NCI-H526 (cell line): ENCODE results near the gene ZNF500.
"Not testable (repeated sequence)": the region's sequence is repeated elsewhere in the genome, so short reads cannot be mapped to it uniquely, and the experiment has no call there.

Experiments
- DNase-seq, 2 experiments: peaks; one replicate each; lab custom pipeline; 2025; lab: John Stamatoyannopoulos, UW

Gene ZNF500

GRCh38 chr16:4796982-4797804 is 30.2 kb upstream of the ZNF500 start:
- no peak for DNase-seq

- no peak for DNase-seq
Measured at GRCh38 chr16:4795828-4796572, 29.0 kb upstream of the ZNF500 start.

GRCh38 chr16:4795181-4795827 is 28.3 kb upstream of the ZNF500 start, which contains the start of gene SMIM22:
Gene SMIM22 (plus strand): TSS chr16:4795369. CDS start chr16:4795735, 366 bp downstream.
- peak; percentile 41 to 70 for DNase-seq

GRCh38 chr16:4792951-4793513 is 26.1 kb upstream of the ZNF500 start:
- DNase-seq: no peak

- DNase-seq: no peak
Measured at GRCh38 chr16:4790871-4791270, 23.9 kb upstream of the ZNF500 start.

- no peak for DNase-seq
Measured at GRCh38 chr16:4790261-4790660, 23.3 kb upstream of the ZNF500 start.

GRCh38 chr16:4788910-4789309 is 21.9 kb upstream of the ZNF500 start:
- no peak for DNase-seq

- DNase-seq: no peak
Measured at GRCh38 chr16:4788489-4788889, 21.5 kb upstream of the ZNF500 start.

- no peak for DNase-seq
Measured at GRCh38 chr16:4787627-4788482, 20.9 kb upstream of the ZNF500 start, which contains the start of gene SEPTIN12. Gene SEPTIN12 (minus strand): TSS chr16:4788345. CDS start chr16:4787645, 700 bp downstream.

- no peak for DNase-seq
Measured at GRCh38 chr16:4787068-4787467, 20.1 kb upstream of the ZNF500 start.

GRCh38 chr16:4785758-4786433 is 18.9 kb upstream of the ZNF500 start:
- no peak for DNase-seq

- not testable (repeated sequence) for DNase-seq
Measured at GRCh38 chr16:4784444-4784987, 17.6 kb upstream of the ZNF500 start.

GRCh38 chr16:4783951-4784336 is 17.0 kb upstream of the ZNF500 start:
- DNase-seq: no peak

GRCh38 chr16:4783251-4783950 is 16.4 kb upstream of the ZNF500 start:
- DNase-seq: no peak

GRCh38 chr16:4780235-4780634 is 13.3 kb upstream of the ZNF500 start:
- DNase-seq: no peak

GRCh38 chr16:4778050-4778392 is 11.1 kb upstream of the ZNF500 start:
- DNase-seq: no peak

- no peak for DNase-seq
Measured at GRCh38 chr16:4777339-4778049, 10.5 kb upstream of the ZNF500 start.

GRCh38 chr16:4776141-4776705 is 9.3 kb upstream of the ZNF500 start:
- no peak for DNase-seq

- DNase-seq: no peak
Measured at GRCh38 chr16:4775005-4775404, 8.0 kb upstream of the ZNF500 start.
